Transverse colon (tissue), 4 donors: ENCODE measurements around the gene HPRT1. TPM values are rescaled to one million over a fixed set of nuclear protein-coding genes. Genes with fewer than 3 reads are reported as not detected.

ENCODE experiments used
- DNase-seq: peaks from one replicate; pipeline ENCODE4 v3.0.0-alpha.2; 2019
- H3K27ac ChIP-seq, 4 donors: fragments of 200-600 bp; sonication (generic); 2 replicates each; pipeline ENCODE4 v1.5.1; 2016 to 2018; ENCODE audit warnings: inconsistent platforms in 4 of 4
- H3K27me3 ChIP-seq: fragments of 200-600 bp; sonication (generic); 2 replicates; pipeline ENCODE4 v1.5.1; 2017; ENCODE audit warnings: inconsistent platforms
- H3K36me3 ChIP-seq, 4 donors: fragments of 200-600 bp; sonication (generic); 2 replicates each; pipeline ENCODE4 v1.5.1; 2017 to 2019; ENCODE audit warnings: inconsistent platforms in 4 of 4
- H3K4me1 ChIP-seq, 4 donors: fragments of 200-600 bp; sonication (generic); 2 replicates each; pipeline ENCODE4 v1.5.1; 2017 to 2020; ENCODE audit warnings: inconsistent platforms in 4 of 4
- H3K4me3 ChIP-seq, 4 donors: fragments of 200-600 bp; sonication (generic); 1 replicate in 1 of 4; 2 replicates in 3 of 4; pipeline versions ENCODE4 v1.5.1 to v1.6.1; 2017 to 2019; ENCODE audit warnings: inconsistent platforms in 4 of 4
- H3K9me3 ChIP-seq, 2 donors: fragments of 200-600 bp; sonication (generic); 2 replicates each; pipeline ENCODE4 v1.5.1; 2017 to 2019; ENCODE audit warnings: inconsistent platforms in 2 of 2
- CTCF ChIP-seq, 5 experiments: fragments of 200-600 bp in 3 of 5; fragments of 450-650 bp in 2 of 5; sonication (generic) in 3 of 5; IDR thresholded peaks; 1 replicate in 2 of 5; 2 replicates in 3 of 5; pipeline ENCODE4 v1.5.1; 2016 to 2017; ENCODE audit warnings: antibody characterized with exemption in 5 of 5, inconsistent platforms in 3 of 5, mild to moderate bottlenecking in 2 of 5, moderate library complexity in 1 of 5
- EP300 ChIP-seq: sonication (generic); formaldehyde crosslinking; IDR thresholded peaks from one replicate; pipeline ENCODE4 v1.6.1; 2017; ENCODE audit warnings: antibody characterized with exemption, low read depth
- POLR2A ChIP-seq: fragments of 450-650 bp; IDR thresholded peaks from one replicate; pipeline ENCODE4 v1.6.1; 2016; ENCODE audit warnings: antibody characterized with exemption, mild to moderate bottlenecking, moderate library complexity
- POLR2AphosphoS5 ChIP-seq, 3 donors: sonication (generic); formaldehyde crosslinking; IDR thresholded peaks; one replicate each; pipeline ENCODE4 v1.6.1; 2016; ENCODE audit warnings: antibody characterized with exemption in 3 of 3
- WGBS, 2 donors: methylation state at CpG; one replicate each; pipeline ENCODE4 v1.1.5; 2018; ENCODE audit warnings: low coverage in 1 of 2; 5-methylcytosine and 5-hydroxymethylcytosine counted together
- in situ Hi-C, 4 donors: fragments of 200-750 bp; cut with MboI; loops; one replicate each; pipeline versions ENCODE4 v1.15.0 to v1.15.1; 2017; ENCODE audit warnings: low sequenced_read_pairs in 3 of 4, low pct_ligation_motif_present in 1 of 4, low pct_unique_long_range_greater_than_20kb in 1 of 4
- intact Hi-C: fragments of 100-400 bp; cut with DNase I; formaldehyde crosslinking; loops from one replicate; pipeline ENCODE4 v1.15.1; 2023; ENCODE audit warnings: low total_unique reads
- total RNA-seq, 4 donors: library from RNA; depleted of rRNA; stranded (reverse); fragments of >200 nt; gene quantifications; one replicate each; pipeline ENCODE4 v1.1.0, GENCODE V29; 2016

Gene HPRT1
- total RNA-seq, 4 donors from 2014 or later = 10.1 to 16.1 (median 11.9) TPM

- H3K4me3 ChIP-seq = no peak overlapping the region
- no peak for DNase-seq
- intact Hi-C loops = no loop called here
Measured at GRCh38 chrX:134528960-134529359, 69.0 kb downstream of the HPRT1 start.

GRCh38 chrX:134529481-134529880, 69.5 kb downstream of the HPRT1 start:
- Histone ChIP-seq H3K4me3 (no peak overlapping the region), H3K27ac (no peak overlapping the region), H3K36me3 (no peaks in the 10 kb centered on the region), H3K9me3 (no peaks in the 10 kb centered on the region), H3K4me1 (no peaks in the 10 kb centered on the region), H3K27me3 (no peaks in the 10 kb centered on the region)
- TF ChIP-seq EP300 (no peak), POLR2A (no peak), POLR2AphosphoS5 (IDR thresholded peaks at IDR 0.05) (no peak), CTCF (IDR thresholded peaks at IDR 0.05) (no peak)
- no peak for DNase-seq
- intact Hi-C loops = no loop called here
- WGBS, 2 donors = 86% methylated on average over 6 of the region's 6 CpGs; no CpG with 5 or more reads in 1 of the 2 donors
- in situ Hi-C loops = no loop called here

More at GRCh38 chrX:134528960-134529359, 69.0 kb downstream of the HPRT1 start:
- WGBS, 2 donors = 56% methylated on average over 3 of the region's 3 CpGs; no CpG with 5 or more reads in 1 of the 2 donors
- no peaks in the 10 kb centered on the region for H3K9me3 ChIP-seq
- no peaks in the 10 kb centered on the region for H3K4me1 ChIP-seq
- H3K36me3 ChIP-seq = no peaks in the 10 kb centered on the region
- TF ChIP-seq POLR2A (no peak), CTCF (IDR thresholded peaks at IDR 0.05) (no peak), POLR2AphosphoS5 (IDR thresholded peaks at IDR 0.05) (no peak)
- in situ Hi-C loops = no loop called here
- H3K27ac ChIP-seq = no peak overlapping the region
- no peaks in the 10 kb centered on the region for H3K27me3 ChIP-seq

- H3K4me3 ChIP-seq = no peak overlapping the region
- in situ Hi-C loops (no loop called here), intact Hi-C loops (no loop called here)
- no peak for DNase-seq
- no peaks in the 10 kb centered on the region for H3K9me3 ChIP-seq
- H3K27me3 ChIP-seq = no peaks in the 10 kb centered on the region
- H3K27ac ChIP-seq = no peak overlapping the region
- no peaks in the 10 kb centered on the region for H3K36me3 ChIP-seq
- TF ChIP-seq POLR2AphosphoS5 (IDR thresholded peaks at IDR 0.05) = no peak
- no peak for TF ChIP-seq CTCF (IDR thresholded peaks at IDR 0.05)
- no peak for TF ChIP-seq EP300
- no peak for TF ChIP-seq POLR2A
- 82 to 86% methylated on average over 2 to 7 of the region's 7 CpGs for WGBS, 2 donors
- H3K4me1 ChIP-seq = no peaks in the 10 kb centered on the region
Measured at GRCh38 chrX:134530845-134531244, 70.9 kb downstream of the HPRT1 start.

- no peaks in the 10 kb centered on the region for H3K36me3 ChIP-seq
- intact Hi-C loops = no loop called here
- no peak for DNase-seq
- 81% methylated on average over 9 of the region's 9 CpGs; no CpG with 5 or more reads in 1 of the 2 donors for WGBS, 2 donors
- no peak overlapping the region for H3K27ac ChIP-seq
- in situ Hi-C loops = no loop called here
- no peak overlapping the region for H3K4me3 ChIP-seq
- H3K27me3 ChIP-seq = no peaks in the 10 kb centered on the region
- no peaks in the 10 kb centered on the region for H3K9me3 ChIP-seq
- no peaks in the 10 kb centered on the region for H3K4me1 ChIP-seq
- TF ChIP-seq POLR2AphosphoS5 (IDR thresholded peaks at IDR 0.05) (no peak), CTCF (IDR thresholded peaks at IDR 0.05) (no peak), EP300 (no peak), POLR2A (no peak)
Measured at GRCh38 chrX:134533352-134533751, 73.4 kb downstream of the HPRT1 start.
